Dedifferentiated amniotic fluid mesenchymal stem cell (primary cell): ENCODE results near the gene ZNF44.

Experiments used
- DNase-seq: peaks from one replicate; pipeline ENCODE4 v3.0.0-alpha.2; 2016; ENCODE audit errors: extremely low spot score

ZNF44 gene

GRCh38 chr19:12261554-12261953 lies 33.1 kb downstream of the ZNF44 start:
- no peak for DNase-seq

GRCh38 chr19:12260861-12261260 lies 33.8 kb downstream of the ZNF44 start:
- no peak for DNase-seq

GRCh38 chr19:12260236-12260635 lies 34.4 kb downstream of the ZNF44 start:
- no peak for DNase-seq

DNA sequence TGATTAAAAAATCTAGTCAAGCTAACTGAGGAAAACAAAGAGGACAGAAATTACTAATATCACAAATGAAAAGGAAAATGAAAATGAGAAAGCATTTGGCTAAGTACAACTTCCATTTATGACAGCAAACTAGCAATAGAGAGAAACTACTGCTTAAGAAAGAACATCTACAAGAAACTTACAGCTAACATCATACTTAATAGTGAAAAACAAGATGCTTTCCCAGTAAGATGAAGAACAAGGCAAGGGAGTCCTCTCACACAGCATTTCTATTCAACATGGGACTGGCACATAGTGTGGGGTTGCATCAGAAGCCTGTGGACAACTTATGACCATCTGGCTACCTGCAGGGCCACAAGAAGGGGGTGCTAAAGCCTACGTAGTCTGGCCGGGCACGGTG lies 39.3 kb downstream of the ZNF44 start:
- no peak for DNase-seq

GRCh38 chr19:12247644-12248222 lies 47.0 kb downstream of the ZNF44 start:
- no peak for DNase-seq

DNA sequence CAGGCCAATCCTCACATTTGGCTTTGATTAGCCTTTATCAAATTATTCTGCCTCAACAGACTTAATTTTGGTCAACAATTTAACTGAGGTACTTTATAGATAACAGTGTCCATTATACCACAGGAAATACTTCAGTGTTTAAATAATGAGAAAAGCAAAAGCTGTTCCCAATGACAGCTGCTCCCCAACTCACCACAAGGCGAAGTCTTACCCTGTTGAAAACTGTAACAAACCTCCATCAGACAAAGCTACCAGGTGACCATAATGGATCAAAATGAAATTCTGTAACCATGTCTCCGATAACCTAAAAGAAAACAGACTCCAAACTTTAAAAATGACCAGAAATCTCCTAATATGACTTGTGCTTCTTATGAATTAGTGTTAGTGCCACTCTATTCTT lies 50.3 kb downstream of the ZNF44 start:
- no peak for DNase-seq

DNA sequence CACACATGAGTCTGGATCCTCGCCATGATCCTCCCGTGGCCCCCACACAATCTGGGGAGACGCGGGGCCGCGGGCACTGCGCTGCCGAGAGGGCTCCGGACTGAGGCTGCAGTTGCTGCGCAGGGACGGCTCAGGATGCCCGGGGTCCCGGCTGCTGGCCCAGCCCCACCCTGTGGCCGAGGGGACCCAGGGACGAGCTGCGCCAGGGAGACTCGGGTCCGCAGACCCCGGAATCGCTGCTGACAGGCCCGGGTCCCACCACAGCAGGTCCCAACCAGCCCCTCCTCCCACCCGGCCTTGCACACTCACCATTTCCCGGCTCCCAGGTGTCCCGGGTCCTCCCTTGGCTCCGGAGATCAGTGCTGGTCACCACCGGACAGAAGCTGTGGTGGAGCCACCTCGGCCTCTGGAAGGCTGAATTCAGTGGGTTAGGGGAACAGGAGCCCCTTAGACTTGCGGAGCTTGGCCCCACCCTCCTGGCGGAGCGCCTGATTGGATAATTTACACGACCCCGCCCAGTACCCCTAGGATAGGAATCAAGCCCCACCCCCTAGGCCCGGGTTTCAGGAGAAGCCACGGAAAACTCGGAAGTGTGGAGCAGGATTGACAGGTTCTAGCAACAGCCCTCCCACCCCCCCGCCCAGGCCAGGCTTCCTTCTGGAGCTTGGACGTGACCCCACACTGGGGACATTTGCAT lies 57.4 kb downstream of the ZNF44 start:
- DNase-seq, result no peak

GRCh38 chr19:12232961-12233360 lies 61.7 kb downstream of the ZNF44 start:
- no peak for DNase-seq

DNA sequence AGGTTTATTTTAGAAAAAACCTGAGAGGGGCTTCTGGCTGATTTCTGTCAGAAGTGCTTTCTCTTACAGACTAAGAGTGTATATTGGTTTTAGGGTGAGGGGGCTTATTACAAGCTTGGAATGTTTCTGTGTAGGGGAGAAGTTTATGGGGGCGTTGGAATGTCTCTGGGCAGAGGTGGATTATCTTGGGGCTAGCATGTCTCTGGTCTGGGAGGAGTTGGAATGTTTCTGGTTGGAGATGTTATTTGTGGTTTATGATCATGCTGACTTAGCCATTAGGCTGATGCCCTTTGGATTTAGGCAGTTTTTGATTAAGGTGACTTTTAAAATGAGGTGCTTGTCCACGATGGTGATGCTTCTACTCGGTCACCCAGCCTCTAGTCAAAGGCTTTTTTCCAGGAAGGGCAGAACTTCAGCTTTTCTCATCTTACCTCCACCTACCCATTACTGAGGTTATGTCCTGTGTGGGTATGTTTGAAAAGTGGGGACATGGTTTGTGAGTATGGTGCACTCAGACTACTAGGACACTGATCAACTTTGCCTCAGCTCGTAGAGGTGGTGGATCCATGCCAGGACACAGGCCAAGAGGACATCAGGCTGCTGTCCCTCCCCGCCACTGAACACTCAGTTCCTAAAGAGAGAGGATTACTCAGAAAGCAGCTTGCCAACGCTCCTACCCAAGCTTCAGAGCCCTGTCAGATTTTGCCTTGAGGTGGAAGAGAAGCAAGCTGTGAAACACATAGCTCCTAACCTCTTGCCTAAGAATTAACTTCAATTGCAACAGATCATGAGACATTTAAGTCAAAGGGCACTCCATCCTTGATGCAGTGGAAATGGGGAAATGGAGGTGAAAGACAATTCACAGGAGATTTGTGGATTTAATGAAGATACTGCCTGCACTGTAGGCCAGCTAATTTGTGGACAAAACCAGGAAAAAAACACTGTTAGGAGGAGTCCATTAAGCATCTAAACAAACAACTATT lies 63.6 kb downstream of the ZNF44 start:
- no peak for DNase-seq

GRCh38 chr19:12229990-12230389 lies 64.7 kb downstream of the ZNF44 start:
- DNase-seq, result no peak

- DNase-seq, result no peak
Observed at GRCh38 chr19:12224676-12225075, 70.0 kb downstream of the ZNF44 start.

DNA sequence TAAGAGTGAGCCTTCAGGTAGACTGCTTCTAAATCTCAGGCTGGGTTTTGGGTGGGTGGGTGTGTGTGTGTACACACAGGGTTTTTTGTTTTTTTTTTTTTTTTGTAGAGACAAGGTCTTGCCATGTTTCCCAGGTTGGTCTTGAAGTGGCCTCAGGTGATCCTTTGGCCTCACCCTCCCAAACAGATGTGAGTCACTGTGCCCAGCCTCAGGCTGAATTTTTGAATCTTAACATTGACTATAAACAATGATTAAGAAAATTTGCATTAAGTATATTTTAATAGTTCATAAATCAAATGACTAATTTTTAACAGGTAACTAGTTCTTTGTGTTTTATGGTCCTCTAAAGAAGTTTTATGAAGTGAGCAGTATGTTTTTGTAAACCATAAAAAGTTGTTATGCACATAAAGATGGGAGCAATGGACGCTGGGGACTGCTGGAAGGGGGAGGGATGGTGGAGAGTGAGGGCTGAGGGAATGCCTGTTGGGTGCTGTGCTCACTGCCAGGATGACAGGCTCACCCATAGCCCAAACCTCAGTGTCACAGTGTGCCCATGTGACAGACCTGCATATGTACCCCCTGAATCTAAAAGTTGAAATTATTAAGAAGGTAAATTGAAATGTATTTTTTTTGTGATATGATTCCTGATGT lies 71.6 kb downstream of the ZNF44 start:
- no peak for DNase-seq
